Measurements from ENCODE around the gene HOXD12. TPM values are rescaled to one million over a fixed set of nuclear protein-coding genes. Genes with fewer than 3 reads are reported as not detected.

Gene HOXD12
- total RNA-seq, 1 donor from 2014 or later, result not detected

- peak; percentile 80 for DNase-seq (ENCODE audit: low spot score)
- no peak for TF ChIP-seq CTCF (IDR thresholded peaks at IDR 0.05)
- Mint-ChIP-seq H3K9me3 (ENCODE audit: low read depth) (no peaks in the 10 kb centered on the region), H3K4me1 (ENCODE audit: low read depth) (peaks cover 20% of the 10 kb centered on the region), H3K4me3 (ENCODE audit: unreplicated experiment) (no peak overlapping the region), H3K36me3 (ENCODE audit: low read depth) (peaks cover 3% of the 10 kb centered on the region), H3K27ac (ENCODE audit: unreplicated experiment) (no peak overlapping the region), H3K27me3 (ENCODE audit: low read depth) (peaks cover 90% of the 10 kb centered on the region)
Measured at GRCh38 chr2:176098366-176099158, 1.0 kb upstream of the HOXD12 start.

GRCh38 chr2:176099159-176099727, 352 bp upstream of the HOXD12 start:
- no peak for TF ChIP-seq CTCF (IDR thresholded peaks at IDR 0.05)
- no peak overlapping the region for H3K4me3 Mint-ChIP-seq (ENCODE audit: unreplicated experiment)
- no peak overlapping the region for H3K27ac Mint-ChIP-seq (ENCODE audit: unreplicated experiment)
- peaks cover 19% of the 10 kb centered on the region for H3K4me1 Mint-ChIP-seq (ENCODE audit: low read depth)
- peaks cover 3% of the 10 kb centered on the region for H3K36me3 Mint-ChIP-seq (ENCODE audit: low read depth)
- H3K27me3 Mint-ChIP-seq (ENCODE audit: low read depth), result peaks cover 90% of the 10 kb centered on the region
- DNase-seq (ENCODE audit: low spot score), result peak; percentile 58
- H3K9me3 Mint-ChIP-seq (ENCODE audit: low read depth), result no peaks in the 10 kb centered on the region

GRCh38 chr2:176100547-176101140, 1.0 kb downstream of the HOXD12 start:
- H3K4me1 Mint-ChIP-seq (ENCODE audit: low read depth), result peaks cover 27% of the 10 kb centered on the region
- no peak for TF ChIP-seq CTCF (IDR thresholded peaks at IDR 0.05)
- H3K27ac Mint-ChIP-seq (ENCODE audit: unreplicated experiment), result no peak overlapping the region
- no peak overlapping the region for H3K4me3 Mint-ChIP-seq (ENCODE audit: unreplicated experiment)
- H3K9me3 Mint-ChIP-seq (ENCODE audit: low read depth), result no peaks in the 10 kb centered on the region
- peak; percentile 39 for DNase-seq (ENCODE audit: low spot score)
- H3K27me3 Mint-ChIP-seq (ENCODE audit: low read depth), result peaks cover 90% of the 10 kb centered on the region
- peaks cover 1% of the 10 kb centered on the region for H3K36me3 Mint-ChIP-seq (ENCODE audit: low read depth)

GRCh38 chr2:176101216-176101830, 1.7 kb downstream of the HOXD12 start:
- no peak for DNase-seq (ENCODE audit: low spot score)
- Mint-ChIP-seq H3K36me3 (ENCODE audit: low read depth) (peaks cover 3% of the 10 kb centered on the region), H3K27ac (ENCODE audit: unreplicated experiment) (no peak overlapping the region), H3K27me3 (ENCODE audit: low read depth) (peaks cover 91% of the 10 kb centered on the region), H3K9me3 (ENCODE audit: low read depth) (no peaks in the 10 kb centered on the region), H3K4me3 (ENCODE audit: unreplicated experiment) (no peak overlapping the region), H3K4me1 (ENCODE audit: low read depth) (peaks cover 34% of the 10 kb centered on the region)
- TF ChIP-seq CTCF (IDR thresholded peaks at IDR 0.05), result no peak

GRCh38 chr2:176101842-176102241, 2.2 kb downstream of the HOXD12 start:
- Mint-ChIP-seq H3K4me1 (ENCODE audit: low read depth) (peaks cover 32% of the 10 kb centered on the region), H3K27me3 (ENCODE audit: low read depth) (peaks cover 89% of the 10 kb centered on the region), H3K27ac (ENCODE audit: unreplicated experiment) (no peak overlapping the region), H3K9me3 (ENCODE audit: low read depth) (no peaks in the 10 kb centered on the region), H3K4me3 (ENCODE audit: unreplicated experiment) (no peak overlapping the region), H3K36me3 (ENCODE audit: low read depth) (peaks cover 4% of the 10 kb centered on the region)
- TF ChIP-seq CTCF (IDR thresholded peaks at IDR 0.05), result no peak
- DNase-seq (ENCODE audit: low spot score), result no peak

Data from chondrocyte (in vitro differentiated cells).